Fibroblast of pulmonary artery (primary cell): Measurements from ENCODE around the gene DLGAP5.

ENCODE experiments used
- DNase-seq: peaks from one replicate; pipeline ENCODE4 v3.0.0-alpha.2; 2010; ENCODE audit warnings: low read depth
- H3K4me3 ChIP-seq: replicated peaks from 2 replicates; pipeline ENCODE4 v1.5.1; 2011; ENCODE audit warnings: low read depth, mild to moderate bottlenecking, control low read depth, low read length, moderate library complexity
- TF ChIP-seq, protein P1 (sequence below): IDR thresholded peaks from 2 replicates; pipeline ENCODE4 v1.5.1; 2011; ENCODE audit warnings: mild to moderate bottlenecking, control low read depth, low read length, inconsistent platforms; ENCODE audit errors: missing control alignments

The DLGAP5 gene

DNA sequence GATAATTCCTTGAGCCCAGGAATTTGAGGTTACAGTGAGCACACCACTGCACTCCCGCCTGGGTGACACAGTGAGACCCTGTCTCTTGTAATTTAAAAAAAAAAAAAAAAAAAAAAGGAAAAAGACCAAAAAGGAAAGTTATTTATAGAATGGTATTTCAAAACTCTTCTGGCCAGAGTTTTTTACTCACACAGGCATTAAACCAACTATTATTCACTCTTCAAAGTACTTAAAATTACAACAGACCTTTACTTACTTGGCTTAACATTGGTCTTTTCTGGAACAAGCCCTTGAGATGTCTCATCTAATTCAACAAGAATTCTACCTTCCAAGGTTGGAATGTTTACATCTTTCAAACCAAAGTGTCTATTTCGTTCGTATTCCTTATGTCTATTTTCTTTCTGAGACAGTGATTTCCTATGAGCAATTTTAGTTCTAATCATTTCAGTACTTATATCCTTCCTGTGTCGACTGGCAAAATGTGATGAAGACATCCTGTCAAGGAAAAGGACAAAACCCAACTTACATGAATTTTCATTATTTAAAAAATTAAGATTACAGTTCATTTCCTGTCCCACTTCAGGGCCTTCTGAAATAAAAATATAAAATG, 2.6 kb downstream of the DLGAP5 start:
- DNase-seq = peak; percentile 11
- TF ChIP-seq, protein P1, sequence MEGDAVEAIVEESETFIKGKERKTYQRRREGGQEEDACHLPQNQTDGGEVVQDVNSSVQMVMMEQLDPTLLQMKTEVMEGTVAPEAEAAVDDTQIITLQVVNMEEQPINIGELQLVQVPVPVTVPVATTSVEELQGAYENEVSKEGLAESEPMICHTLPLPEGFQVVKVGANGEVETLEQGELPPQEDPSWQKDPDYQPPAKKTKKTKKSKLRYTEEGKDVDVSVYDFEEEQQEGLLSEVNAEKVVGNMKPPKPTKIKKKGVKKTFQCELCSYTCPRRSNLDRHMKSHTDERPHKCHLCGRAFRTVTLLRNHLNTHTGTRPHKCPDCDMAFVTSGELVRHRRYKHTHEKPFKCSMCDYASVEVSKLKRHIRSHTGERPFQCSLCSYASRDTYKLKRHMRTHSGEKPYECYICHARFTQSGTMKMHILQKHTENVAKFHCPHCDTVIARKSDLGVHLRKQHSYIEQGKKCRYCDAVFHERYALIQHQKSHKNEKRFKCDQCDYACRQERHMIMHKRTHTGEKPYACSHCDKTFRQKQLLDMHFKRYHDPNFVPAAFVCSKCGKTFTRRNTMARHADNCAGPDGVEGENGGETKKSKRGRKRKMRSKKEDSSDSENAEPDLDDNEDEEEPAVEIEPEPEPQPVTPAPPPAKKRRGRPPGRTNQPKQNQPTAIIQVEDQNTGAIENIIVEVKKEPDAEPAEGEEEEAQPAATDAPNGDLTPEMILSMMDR = no peak
- no peak overlapping the region for H3K4me3 ChIP-seq

DNA sequence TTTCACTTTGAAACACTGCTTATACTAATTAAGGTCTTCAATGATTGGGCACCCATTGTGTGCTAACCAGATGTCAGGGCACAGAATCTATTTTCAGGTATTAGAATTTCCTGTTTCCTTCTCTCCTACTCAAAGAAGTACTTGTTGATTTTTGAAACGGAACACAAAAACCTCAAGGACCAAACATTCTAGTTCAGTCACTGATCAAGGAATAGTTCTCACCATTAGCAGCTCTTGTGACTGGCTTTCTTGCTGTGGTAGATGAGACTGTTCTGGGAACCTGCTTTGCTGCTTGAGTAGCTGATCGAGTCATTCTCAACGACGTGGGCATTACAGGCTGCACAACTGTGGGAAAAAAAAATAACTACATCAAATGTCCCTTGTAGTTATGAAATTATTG, 11.0 kb downstream of the DLGAP5 start:
- TF ChIP-seq, protein P1 = no peak
- H3K4me3 ChIP-seq = no peak overlapping the region
- no peak for DNase-seq

DNA sequence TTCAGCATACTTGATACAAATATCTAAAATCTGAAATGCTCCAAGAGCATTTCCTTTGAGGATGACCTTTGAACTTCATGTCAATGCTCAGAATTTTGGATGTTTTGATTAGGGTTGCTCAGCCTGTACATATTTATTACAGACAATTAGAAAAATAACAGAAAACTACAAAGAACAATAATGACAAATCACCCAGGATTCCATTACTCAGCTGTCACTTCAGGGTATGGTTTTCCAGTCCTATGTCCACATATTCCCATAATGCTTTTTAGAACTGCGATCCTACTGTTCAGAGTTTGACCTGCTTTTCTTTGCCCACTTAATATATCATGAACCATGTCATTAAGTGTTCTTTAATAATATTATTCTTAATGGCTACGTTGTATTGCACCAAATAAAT, 11.4 kb downstream of the DLGAP5 start:
- no peak overlapping the region for H3K4me3 ChIP-seq
- no peak for DNase-seq
- TF ChIP-seq, protein P1 = no peak

DNA sequence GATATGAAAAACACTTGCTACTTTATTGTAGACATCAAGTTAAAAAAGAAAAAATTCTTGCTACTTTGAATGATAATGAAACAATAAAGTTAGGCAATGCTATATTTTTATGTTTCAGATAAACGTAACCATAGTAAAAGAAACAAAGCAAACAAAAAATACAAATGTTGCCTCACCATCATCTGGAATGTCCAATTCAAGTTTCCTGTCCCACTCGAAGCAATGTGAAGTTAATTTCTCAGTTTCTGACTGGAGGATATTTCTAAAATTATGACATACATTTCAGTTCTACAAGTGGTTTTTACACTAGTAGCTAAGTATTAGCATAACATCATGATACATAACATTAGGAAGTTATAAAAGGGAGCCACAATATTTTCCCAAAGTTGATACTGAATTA, 20.9 kb downstream of the DLGAP5 start:
- DNase-seq = peak; percentile 68
- TF ChIP-seq, protein P1 = no peak
- H3K4me3 ChIP-seq = no peak overlapping the region

DNA sequence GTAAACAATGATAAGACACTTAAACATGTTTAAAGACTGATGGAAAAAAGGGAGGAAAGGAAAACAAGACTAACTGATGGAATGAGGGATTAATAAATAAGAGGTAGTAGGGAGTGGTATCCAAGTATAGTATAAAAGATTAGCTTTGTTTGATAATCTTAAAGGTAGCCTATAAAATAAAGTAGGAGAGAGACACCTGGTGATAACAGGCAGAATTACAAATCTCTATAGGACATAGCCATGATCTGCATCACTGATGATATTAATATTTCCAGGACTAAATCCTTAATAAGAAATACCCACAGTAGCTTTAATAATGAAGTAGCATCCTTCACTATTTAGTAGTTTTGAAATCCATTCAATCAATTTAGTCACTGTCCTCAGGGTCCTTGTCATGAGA, 30.4 kb downstream of the DLGAP5 start:
- peak; percentile 67 for DNase-seq
- no peak overlapping the region for H3K4me3 ChIP-seq
- TF ChIP-seq, protein P1 = peak; percentile 61

DNA sequence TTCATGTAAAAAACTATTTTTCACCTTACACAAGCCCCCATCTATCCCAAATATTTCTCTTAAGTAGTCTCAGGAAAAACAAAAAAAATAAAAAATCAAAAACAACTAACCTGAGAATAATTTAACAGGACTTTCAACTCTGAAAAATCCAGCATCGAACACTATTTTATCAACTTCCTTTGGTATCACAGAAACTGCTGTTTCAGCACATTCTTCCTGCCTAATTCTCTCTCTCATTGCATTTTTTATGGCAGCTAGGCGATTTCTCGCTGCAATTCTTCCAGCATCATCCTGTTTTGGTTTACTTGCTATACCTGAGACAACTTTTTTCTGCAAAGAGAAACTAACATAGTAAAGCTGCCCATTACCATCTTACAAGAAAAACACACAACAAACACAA, 33.0 kb downstream of the DLGAP5 start:
- H3K4me3 ChIP-seq = no peak overlapping the region
- DNase-seq = no peak
- TF ChIP-seq, protein P1 = no peak

DNA sequence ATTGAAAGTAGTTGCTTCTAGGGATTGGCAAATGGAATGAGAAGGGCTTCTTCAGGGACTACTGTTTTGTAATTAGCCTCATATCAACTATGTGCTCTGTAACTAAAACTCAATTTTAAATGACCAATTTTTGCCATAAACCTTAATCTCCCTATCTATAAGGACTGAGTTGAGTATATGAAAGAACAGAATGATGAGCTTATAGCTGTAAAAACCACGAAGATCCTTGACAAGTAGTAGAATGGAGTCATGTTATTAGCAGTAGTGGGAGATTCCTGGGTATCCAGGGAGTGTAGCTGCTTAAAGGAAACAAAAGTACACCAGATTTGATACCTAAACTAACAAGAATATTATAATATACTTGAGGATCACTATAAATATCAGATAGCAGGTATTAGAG, 34.3 kb downstream of the DLGAP5 start:
- TF ChIP-seq, protein P1 = no peak
- DNase-seq = no peak
- H3K4me3 ChIP-seq = no peak overlapping the region
